Kidney tubule cell (primary cell): ENCODE results near the gene KIF21A.

ENCODE experiments used
- DNase-seq: peaks from one replicate; pipeline ENCODE4 v3.0.0-alpha.2; 2018; ENCODE audit warnings: low spot score

Gene KIF21A

DNA sequence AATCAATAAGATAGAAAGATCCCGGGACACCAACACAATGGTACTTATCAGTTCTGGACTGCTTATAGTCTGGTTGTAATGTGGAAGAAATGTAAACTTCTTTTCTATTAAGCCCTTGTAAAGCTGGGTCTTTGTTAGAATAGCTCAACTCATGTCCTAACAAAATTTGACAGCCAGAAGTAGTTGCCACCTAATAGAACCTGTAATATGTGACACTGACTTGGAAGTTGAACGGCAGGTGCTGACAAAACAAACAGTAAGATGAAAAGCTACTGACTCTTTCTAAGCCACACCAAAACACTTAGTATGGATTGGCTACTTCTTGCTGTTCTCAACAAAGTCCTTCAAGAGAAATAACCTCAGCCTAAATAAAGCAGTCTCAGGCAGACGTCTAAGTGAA lies 56.6 kb downstream of the KIF21A start:
- DNase-seq: no peak

DNA sequence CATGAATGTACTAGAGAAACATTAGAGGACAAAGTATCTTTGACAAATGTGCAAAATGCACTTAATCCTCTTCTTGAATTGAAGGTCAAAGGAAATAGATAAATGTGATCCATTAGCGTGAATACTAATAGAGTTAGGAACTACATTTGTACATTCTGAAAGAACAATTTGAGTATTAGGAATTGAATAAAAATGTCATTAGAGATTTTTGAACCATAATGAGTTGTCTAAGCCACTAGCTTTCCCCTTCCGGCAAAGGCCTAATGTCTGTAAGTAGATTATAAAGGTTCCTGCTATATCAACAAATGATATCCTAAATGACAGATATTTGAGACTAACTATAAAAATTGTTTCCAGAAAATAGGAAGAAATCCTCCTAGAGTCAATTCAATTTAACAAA lies 59.8 kb downstream of the KIF21A start:
- DNase-seq: no peak

DNA sequence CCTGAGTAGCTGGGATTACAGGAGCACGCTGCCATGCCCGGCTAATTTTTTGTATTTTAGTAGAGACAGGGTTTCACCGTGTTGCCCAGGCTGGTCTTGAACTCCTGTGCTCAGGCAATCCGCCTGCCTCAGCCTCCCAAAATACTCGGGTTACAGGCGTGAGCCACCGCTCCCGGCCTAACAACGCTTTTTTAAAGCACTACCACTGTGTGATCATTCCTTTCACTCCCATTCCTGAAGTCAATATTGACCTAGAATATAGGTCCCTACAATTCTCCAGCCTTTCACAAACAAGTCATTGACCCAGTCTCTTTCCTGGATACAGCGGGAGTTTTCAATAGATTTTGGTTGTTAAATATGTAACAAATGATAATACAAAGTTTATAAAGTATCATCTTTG lies 62.8 kb downstream of the KIF21A start:
- no peak for DNase-seq

DNA sequence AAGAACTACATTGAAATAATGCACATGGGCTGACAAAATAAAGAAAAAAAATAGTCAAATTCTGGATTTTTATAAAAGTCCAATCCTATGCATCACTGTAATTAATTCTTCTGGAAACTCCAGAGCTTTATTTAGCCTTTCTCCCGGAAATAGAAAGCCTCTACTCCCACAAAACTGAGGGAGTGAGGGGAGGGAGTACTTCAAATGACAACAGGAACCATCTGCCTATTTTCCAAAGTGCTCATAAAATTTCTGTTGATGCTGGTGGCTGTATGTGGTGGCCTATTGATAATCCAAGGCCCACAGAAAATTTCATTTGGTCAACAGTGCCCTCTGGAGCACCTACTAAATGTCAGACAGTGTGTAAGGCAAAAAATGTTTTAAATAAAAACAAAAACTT lies 64.6 kb downstream of the KIF21A start:
- no peak for DNase-seq

DNA sequence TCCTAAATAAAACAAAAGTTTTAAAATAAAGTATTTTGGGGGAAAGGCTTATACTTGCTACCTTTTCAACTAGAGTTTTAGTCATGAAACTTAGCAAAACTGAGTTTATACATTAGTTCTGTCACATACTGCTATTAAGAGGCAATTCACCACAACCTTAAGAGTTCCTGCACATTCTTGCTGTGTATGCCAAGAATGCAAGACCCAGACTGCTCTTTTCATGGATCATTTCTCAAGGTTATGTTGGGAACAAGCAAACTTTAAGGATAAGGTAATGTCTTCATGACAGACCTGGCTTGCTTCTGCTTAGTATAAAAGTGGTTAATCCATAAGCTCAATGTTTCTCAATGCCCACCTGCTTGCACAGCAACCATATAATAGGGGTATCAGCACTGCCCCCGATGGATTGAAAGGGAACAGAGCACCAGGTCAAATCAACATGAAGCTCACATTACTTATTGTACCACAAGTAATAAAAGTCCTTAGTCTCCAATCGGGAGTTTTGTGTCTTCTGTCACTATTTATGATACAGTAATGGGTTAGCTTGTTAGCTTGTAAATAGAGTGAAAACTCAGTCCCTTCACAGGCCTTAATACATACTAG lies 67.6 kb downstream of the KIF21A start:
- DNase-seq: peak; percentile 54

DNA sequence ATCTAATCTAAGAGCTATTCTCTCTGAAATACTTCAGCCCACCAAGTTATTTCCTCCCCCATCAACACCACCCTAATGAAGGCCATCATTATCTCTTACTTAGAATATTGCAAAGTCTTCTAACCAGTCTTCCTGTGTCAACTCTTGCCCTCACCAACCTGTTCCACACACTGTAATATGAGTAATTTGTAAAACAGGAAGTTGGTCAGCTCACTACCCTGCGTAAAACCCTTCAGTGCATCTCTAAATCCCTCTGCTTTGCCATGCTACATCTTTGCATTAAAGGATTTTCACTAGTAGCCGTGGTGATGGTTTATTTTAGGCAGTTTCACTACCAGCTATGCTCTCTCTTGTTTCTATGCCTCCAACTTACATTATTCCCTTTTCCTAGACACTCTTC lies 70.0 kb downstream of the KIF21A start:
- peak; percentile 38 for DNase-seq

DNA sequence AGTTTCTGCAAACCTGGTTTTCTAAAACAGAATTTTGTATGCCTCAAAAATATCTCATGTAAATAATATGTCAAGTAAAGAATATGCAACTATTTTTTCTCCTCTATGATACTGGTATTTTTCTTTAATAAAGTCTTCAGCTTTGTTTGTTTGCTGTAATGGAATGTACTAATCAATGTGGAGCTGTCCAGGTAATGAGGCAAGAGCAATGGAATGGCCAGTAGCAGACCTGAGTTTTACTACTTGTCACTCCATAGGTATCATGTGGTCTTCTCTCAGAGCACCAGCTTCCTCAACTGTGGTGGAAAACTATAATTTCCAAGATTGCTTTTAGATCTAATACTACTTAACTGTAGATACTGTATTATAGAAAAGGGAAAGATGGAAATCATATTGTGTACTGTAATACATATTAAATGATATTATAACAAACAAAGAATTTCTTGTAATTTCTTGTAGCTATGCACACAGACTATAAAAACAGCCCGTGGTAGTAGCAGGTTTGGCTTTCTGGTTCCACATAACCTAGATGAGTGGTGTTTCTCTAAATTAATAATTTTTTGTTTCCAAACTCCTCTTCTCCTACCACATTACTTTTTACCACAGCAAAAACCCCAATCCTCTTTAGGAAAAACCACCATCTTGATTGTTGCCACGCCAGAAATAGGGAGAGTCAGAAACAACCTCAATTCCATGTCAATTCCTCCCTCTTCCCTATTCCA lies 70.6 kb downstream of the KIF21A start:
- no peak for DNase-seq

DNA sequence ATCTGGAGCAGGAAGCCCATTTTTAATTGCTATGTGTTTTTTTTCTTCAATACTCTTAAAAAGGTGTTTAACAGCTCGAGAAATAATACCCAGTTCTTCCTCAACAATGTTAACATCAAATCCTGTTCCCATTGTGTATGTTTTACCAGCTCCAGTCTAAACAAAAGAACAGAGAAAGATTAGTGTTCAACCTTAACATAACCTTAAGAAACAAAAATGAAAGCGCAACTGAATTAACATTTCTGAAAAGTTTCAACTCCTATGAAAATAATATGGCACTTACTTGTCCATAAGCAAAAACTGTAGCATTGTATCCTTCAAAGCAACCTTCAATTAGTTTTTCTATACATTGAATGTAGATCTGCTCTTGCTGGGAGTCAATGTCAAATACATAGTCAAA lies 73.2 kb downstream of the KIF21A start:
- DNase-seq: no peak

DNA sequence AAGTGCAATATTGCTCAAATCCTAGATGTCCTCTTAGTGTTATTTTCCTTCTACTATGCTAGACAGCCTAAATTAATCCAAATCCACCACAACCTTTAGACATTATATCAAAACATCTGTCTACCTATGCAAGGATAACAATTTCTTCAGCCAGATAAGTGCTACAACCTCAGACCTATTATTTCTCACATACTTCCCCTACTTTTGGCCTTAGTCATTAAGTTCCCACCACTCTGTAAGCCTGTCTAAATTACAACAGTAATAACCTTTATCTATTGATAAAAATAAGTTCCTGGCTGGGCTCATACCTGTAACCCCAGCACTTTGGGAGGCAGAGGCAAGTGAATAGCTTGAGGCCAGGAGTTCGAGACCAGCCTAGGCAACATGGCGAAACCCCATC lies 74.0 kb downstream of the KIF21A start:
- DNase-seq: peak; percentile 42

DNA sequence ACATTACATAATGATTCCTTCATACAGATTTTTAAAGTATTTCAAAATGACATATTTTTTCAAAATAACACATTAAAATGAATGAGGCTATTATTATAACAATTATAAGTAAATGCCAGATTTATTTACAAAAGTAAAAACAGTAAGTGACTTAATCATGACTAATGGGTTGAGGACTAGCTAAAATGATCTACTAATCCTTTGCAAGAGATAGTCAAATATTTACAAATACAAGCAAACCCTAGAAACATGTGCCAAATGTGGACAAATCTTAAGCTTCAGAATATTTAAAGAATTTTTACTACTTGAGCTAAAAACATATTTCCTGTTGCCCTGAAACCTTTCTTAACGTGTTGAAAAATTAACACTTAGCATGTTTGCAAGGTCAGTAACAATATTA lies 74.8 kb downstream of the KIF21A start:
- DNase-seq: peak; percentile 20

DNA sequence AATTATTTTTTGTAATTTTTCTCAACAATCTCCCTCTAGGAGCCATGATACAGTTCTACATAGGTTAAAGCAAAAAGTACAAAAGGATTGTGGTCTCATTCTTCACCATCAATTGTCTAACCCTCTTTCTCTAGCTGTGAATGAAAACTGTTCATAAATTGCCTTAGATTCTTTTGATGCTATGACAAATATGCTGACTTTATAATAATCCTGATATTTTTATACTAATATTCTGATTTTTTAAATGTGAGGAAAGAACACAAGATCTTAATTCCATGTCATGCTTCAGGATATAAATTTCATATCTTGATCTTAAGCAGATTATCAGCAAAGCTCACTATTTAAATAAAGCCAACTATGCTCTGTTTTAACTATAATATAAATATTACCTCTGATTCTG lies 75.4 kb downstream of the KIF21A start:
- no peak for DNase-seq

DNA sequence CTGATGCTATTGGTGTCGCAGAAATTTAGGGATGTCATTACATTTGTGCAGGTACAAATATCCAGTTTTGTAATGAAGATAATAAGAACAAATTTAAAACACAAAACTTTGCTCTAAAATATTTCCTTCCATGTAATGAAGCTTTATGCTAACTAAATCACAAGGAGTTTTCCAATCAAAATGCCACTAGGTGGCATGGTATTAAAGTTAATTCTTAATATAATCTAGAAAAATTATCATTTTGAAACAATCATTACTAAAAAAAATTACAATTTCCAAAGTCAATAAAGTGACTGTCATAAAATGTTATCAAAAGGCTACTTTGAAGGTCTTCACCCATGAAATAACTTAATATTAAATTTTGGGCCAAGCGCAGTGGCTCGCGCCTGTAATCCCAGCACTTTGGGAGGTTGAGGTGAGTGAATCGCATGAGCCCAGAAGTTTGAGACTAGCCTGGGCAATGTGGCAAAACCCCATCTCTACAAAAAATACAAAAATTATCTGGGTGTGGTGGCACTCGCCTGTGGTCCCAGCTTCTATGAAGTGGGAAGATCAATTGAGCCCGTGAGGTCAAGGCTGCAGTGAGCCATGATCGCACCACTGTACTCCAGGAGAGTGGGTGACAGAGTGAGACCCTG lies 77.4 kb downstream of the KIF21A start:
- no peak for DNase-seq

DNA sequence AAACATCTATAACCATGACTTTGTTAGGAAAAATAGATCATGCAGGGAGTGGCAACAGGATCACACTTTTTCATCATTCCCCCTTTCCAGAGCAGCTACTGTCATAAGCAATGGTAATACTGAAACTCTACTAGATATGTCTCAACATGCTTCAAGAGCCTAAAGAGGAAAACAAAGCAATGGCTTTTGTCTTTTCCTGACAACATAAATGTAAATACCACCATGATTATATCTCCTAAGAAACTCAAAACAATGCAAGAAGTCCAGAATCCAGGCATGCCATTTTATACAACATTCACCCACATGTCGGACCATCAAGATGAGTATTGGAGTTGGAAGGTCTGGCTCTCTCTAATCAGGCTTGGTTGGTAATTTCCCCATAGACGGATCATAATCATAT lies 78.7 kb downstream of the KIF21A start:
- DNase-seq: no peak

DNA sequence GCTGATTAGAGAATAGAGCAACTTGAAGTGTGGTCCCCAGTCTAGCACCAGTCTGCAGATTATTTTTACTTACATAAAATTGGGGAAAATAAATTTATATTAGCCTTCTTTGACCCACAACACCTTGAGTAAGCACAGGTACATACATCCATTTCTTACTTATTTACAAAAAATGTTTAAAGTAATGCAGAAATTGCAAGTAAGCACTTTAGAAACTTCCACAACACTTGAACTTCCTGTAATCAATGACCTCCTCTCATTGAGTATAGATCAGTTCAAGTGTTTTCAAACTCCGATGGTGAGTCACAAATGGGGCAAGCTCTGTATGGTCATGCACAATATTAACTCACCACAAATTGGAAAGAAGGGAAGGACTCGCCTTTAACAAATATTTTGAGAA lies 83.3 kb downstream of the KIF21A start:
- no peak for DNase-seq

DNA sequence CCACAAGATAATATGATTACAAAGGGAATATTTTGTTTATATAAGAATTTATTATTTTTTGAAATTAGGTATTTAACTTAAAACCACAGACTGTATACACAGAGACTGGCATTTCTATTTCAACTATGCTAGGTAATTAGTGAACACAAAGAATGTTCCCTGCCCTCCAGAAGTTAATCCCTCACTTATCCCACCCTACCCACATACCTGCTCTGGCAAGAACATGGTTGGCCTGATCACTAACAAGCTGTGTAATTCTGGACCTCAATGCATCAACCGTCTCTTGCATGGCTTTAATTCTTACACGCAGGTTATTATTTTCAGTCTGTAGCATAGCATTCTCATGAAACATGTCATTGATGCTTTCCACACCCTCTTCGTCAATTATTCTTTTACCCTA lies 85.9 kb downstream of the KIF21A start:
- DNase-seq: peak; percentile 19

DNA sequence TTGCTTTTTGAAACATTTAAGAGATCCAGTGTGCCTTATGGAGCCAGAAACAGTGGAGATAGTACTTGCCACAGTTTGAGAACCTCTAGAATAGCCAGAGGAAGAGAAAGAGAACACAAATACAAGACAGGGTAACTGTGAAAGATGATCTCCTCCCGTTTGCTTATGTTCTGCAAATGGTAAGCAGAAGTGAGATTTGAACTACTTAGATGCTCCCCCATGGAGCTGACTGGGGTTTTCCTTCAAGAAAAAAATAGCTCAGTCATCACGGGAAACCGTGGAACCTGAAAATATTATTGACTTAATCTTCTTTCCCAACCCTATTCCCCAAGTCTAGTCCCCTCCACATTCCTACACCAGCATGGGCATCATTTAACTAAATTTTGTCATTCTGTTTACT lies 87.1 kb downstream of the KIF21A start:
- DNase-seq: no peak

DNA sequence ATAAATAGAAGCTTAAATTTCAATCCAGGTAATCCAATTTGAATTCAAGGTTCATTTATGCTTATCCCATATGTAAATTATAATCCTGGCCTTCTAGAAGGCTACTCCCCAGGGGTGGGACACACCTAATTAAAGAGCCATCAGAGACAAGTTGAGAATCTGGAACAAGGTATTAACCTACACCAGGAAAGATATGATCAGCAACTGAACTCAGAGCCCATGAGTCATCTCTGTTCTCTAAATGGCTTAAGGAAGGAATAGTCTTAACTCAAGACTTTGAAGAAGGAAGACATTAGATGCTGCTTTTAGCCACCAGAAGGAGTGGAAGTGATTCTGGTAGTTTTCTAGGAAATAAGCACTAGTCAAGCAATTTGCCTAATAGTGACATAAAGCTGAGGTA lies 88.0 kb downstream of the KIF21A start:
- peak; percentile 35 for DNase-seq

DNA sequence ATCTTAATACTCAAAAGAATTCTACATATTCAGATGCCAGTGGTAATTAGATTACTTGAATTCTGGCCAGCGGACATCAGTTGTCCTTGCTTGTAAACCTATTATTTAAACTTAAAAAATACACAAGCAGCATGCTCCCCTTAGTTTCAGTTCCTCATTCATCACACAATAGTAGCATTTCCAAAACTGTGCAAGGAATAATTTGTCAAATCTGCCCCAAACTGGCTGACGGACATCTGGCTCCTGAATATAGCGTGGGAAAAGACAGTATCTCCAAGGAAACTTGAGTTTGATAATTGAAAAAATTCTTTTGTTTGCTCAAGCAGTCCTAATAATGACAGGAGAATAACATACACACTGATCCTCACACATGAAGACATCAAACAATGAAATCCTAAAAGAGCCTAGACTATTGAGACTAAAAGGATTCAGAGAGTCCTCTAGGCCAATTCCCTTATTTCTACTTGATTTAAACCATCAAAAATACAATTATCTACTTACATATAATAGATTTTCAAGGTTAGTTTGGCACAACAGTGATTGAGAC lies 90.4 kb downstream of the KIF21A start:
- no peak for DNase-seq

DNA sequence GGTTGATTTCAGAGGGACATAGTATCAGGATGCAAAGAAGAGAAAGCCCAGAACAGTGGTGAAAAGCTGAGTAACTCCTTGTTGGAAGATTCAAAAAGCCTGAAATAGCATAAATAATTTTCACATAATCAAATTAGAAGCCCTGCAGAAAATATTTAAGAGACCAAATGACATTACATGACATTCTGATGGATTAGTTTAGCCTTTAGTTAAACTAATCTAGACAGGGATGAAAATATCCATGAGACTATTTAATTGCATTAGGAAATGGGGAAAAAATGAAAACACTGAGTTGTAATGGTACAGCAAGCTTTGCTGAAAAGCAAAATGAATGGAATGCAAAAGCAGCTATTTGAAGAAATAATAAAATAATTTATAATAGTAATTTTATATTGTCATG lies 91.8 kb downstream of the KIF21A start:
- no peak for DNase-seq

DNA sequence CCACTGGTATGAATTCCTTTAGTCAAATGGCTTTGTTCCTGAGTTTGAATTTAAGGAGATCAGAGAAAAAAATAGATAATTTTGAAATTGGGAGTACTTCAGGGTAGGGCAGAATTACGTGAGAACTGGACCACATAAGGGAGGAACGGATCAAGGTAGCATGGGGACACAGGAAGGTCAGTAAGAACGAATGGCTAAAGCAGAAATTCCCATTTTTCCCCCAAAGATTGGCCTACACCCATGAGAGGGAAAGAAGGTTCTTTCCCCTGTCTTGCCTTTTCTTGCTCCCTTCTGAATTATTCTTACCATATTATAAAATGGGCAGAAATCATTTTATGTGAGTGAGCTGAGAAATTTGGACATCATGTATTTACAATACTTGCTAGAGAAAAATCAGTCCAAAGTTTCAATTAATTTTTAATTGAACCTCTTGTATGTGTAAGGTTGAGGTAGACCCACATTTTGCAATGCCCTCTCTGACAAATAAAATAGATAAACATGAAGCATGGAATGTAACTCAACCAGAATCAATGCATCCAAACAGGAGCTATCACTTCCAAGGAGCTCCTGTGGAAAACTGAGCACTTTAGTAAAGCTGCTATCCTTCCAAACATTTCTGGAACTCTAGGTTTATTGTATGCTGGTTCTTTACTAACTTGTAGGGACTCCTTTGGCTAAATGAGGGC lies 93.8 kb downstream of the KIF21A start:
- no peak for DNase-seq

DNA sequence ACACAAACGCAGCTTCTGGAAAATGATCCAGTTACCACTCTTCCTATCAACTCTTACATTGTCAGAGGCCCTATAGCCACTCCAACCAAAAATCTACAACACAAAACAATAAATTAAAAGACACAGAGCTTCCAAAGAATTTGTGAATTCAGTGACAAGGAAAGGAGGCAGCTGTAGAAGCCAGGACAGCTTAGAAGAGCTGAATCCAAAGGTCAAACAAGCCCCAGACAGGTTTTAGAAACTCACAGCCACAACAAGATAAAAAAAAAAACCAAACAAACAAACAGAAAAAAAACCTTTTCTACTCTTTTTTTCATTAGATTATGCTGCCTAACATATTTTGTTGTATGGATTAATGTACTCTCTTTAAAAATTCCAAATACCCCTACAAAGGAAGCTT lies 94.4 kb downstream of the KIF21A start:
- no peak for DNase-seq

DNA sequence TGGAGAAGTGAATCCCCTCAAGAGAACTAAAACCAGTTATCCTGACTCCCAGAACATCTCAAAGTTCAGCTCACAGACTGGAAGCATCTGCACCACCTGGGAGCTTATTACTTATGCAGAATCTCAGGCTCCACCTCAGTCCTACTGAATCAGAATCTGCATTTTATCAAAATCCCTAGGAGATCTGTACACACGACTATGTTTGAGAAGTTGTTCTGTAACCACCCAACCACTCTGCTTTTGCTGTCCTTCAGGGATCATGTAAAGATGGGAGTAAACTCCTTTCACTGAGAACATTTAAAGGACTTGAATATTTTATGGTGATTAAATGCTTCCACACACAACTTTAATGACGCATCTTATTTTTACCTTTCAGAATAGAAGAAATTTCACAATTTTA lies 98.0 kb downstream of the KIF21A start:
- DNase-seq: no peak

DNA sequence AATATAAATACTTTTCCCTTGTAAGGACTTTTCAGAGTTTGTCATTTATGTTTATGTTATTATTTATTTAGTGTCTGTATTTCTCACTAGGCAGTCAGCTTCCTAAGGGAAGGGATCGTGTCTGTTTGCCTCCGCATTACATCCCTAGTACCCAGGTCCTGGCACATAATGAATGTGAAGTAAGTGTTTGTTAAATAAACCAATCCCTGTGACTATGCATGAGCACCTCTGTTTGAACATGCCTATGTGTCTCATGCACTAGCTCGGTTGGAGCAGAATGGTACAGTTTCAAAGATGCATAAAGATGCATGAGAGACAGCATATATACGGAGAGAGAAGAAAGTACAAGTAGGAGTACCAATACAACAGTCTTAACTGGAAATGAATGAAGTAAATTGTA lies 99.3 kb downstream of the KIF21A start:
- no peak for DNase-seq
